GM23338 (cell line): ENCODE measurements around the gene EIF2A.

Experiments used
- POLR2AphosphoS5 ChIP-seq: IDR thresholded peaks from 2 replicates; pipeline ENCODE4 v1.6.1; 2016; ENCODE audit warnings: antibody characterized with exemption, low read depth
- TF ChIP-seq, protein P1 (sequence below), 2 experiments: fragments of 200-600 bp in 1 of 2; sonication (generic) in 1 of 2; conservative IDR thresholded peaks; 2 replicates each; pipeline versions ENCODE4 v1.5.1 to v1.6.1; 2016 to 2017; ENCODE audit warnings: antibody characterized with exemption in 2 of 2, low read depth in 2 of 2, mild to moderate bottlenecking in 2 of 2, moderate library complexity in 1 of 2
- TF ChIP-seq, protein P2 (sequence below): IDR thresholded peaks from one replicate; pipeline ENCODE4 v1.6.1; 2018; ENCODE audit warnings: antibody characterized with exemption; ENCODE audit not compliant: unreplicated experiment

DNA sequence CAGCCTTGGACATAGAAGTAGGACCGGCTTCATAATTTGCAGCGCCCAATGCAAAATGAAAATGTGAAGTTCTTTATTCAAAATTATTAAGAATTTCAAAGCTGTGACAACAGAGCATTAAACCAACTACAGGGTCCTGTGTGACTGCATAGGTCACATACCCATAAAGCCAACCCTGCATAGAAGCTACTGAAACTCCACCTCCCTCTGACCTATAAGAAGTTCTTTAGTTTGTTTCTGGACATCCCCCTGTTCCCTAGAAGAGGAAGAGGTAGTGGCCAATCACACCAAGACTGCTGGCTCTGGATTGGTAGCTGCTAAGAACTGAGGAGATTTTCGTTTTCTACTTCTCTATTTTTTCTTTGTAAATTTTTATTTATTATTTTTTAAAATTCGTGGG, 47.6 kb downstream of the EIF2A start:
- TF ChIP-seq, protein P1, sequence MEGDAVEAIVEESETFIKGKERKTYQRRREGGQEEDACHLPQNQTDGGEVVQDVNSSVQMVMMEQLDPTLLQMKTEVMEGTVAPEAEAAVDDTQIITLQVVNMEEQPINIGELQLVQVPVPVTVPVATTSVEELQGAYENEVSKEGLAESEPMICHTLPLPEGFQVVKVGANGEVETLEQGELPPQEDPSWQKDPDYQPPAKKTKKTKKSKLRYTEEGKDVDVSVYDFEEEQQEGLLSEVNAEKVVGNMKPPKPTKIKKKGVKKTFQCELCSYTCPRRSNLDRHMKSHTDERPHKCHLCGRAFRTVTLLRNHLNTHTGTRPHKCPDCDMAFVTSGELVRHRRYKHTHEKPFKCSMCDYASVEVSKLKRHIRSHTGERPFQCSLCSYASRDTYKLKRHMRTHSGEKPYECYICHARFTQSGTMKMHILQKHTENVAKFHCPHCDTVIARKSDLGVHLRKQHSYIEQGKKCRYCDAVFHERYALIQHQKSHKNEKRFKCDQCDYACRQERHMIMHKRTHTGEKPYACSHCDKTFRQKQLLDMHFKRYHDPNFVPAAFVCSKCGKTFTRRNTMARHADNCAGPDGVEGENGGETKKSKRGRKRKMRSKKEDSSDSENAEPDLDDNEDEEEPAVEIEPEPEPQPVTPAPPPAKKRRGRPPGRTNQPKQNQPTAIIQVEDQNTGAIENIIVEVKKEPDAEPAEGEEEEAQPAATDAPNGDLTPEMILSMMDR (conservative IDR thresholded peaks at IDR 0.05; ENCODE audit: low read depth in 2 of 2), result no peak
- TF ChIP-seq, protein P2, sequence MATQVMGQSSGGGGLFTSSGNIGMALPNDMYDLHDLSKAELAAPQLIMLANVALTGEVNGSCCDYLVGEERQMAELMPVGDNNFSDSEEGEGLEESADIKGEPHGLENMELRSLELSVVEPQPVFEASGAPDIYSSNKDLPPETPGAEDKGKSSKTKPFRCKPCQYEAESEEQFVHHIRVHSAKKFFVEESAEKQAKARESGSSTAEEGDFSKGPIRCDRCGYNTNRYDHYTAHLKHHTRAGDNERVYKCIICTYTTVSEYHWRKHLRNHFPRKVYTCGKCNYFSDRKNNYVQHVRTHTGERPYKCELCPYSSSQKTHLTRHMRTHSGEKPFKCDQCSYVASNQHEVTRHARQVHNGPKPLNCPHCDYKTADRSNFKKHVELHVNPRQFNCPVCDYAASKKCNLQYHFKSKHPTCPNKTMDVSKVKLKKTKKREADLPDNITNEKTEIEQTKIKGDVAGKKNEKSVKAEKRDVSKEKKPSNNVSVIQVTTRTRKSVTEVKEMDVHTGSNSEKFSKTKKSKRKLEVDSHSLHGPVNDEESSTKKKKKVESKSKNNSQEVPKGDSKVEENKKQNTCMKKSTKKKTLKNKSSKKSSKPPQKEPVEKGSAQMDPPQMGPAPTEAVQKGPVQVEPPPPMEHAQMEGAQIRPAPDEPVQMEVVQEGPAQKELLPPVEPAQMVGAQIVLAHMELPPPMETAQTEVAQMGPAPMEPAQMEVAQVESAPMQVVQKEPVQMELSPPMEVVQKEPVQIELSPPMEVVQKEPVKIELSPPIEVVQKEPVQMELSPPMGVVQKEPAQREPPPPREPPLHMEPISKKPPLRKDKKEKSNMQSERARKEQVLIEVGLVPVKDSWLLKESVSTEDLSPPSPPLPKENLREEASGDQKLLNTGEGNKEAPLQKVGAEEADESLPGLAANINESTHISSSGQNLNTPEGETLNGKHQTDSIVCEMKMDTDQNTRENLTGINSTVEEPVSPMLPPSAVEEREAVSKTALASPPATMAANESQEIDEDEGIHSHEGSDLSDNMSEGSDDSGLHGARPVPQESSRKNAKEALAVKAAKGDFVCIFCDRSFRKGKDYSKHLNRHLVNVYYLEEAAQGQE, result no peak
- TF ChIP-seq POLR2AphosphoS5, result no peak
